ENCODE data around the gene BLMH. TPM values are rescaled to one million over a fixed set of nuclear protein-coding genes. Genes with fewer than 3 reads are reported as not detected.
"Not testable (repeated sequence)": the region's sequence is repeated elsewhere in the genome, so short reads cannot be mapped to it uniquely, and the experiment has no call there.

The BLMH gene
- total RNA-seq, 3 donors from 2014 or later: 20.5 to 29.4 (median 21.3) TPM

GRCh38 chr17:30232824-30233427 lies 58.8 kb downstream of the BLMH start:
- no peaks in the 10 kb centered on the region for H3K36me3 ChIP-seq
- peaks cover 0 to 6% of the 10 kb centered on the region in 2 donors for H3K4me1 ChIP-seq
- no peaks in the 10 kb centered on the region for H3K9me3 ChIP-seq
- H3K27me3 ChIP-seq: peaks cover 6 to 26% of the 10 kb centered on the region in 2 donors
- intact Hi-C loops (cut with DNase I; ENCODE audit: low total_unique reads): no loop called here
- no peak for DNase-seq (ENCODE audit: low spot score in 2 of 2)
- H3K4me3 ChIP-seq: no peak overlapping the region
- no peak for TF ChIP-seq POLR2AphosphoS5 (IDR thresholded peaks at IDR 0.05)
- no peak for TF ChIP-seq POLR2A (IDR thresholded peaks at IDR 0.05)
- TF ChIP-seq CTCF (IDR thresholded peaks at IDR 0.05): no peak
- H3K27ac ChIP-seq: no peak overlapping the region

GRCh38 chr17:30232015-30232823 lies 59.5 kb downstream of the BLMH start:
- H3K4me3 ChIP-seq: no peak overlapping the region
- no peak for DNase-seq (ENCODE audit: low spot score in 2 of 2)
- peaks cover 0 to 6% of the 10 kb centered on the region in 2 donors for H3K4me1 ChIP-seq
- intact Hi-C loops (cut with DNase I; ENCODE audit: low total_unique reads): no loop called here
- H3K36me3 ChIP-seq: no peaks in the 10 kb centered on the region
- peaks cover 6 to 19% of the 10 kb centered on the region in 2 donors for H3K27me3 ChIP-seq
- H3K9me3 ChIP-seq: no peaks in the 10 kb centered on the region
- H3K27ac ChIP-seq: no peak overlapping the region
- TF ChIP-seq CTCF (IDR thresholded peaks at IDR 0.05) (no peak), POLR2AphosphoS5 (IDR thresholded peaks at IDR 0.05) (no peak), POLR2A (IDR thresholded peaks at IDR 0.05) (no peak)

- Histone ChIP-seq H3K36me3 (no peaks in the 10 kb centered on the region), H3K4me3 (no peak overlapping the region), H3K27ac (no peak overlapping the region), H3K9me3 (no peaks in the 10 kb centered on the region), H3K4me1 (peaks cover 0 to 1% of the 10 kb centered on the region in 2 donors), H3K27me3 (peaks cover 4 to 14% of the 10 kb centered on the region in 2 donors)
- intact Hi-C loops (cut with DNase I; ENCODE audit: low total_unique reads): no loop called here
- TF ChIP-seq CTCF (IDR thresholded peaks at IDR 0.05) (no peak), POLR2AphosphoS5 (IDR thresholded peaks at IDR 0.05) (no peak), POLR2A (IDR thresholded peaks at IDR 0.05) (no peak)
- DNase-seq (ENCODE audit: low spot score in 2 of 2): no peak
Observed at GRCh38 chr17:30230596-30231125, 61.1 kb downstream of the BLMH start.

GRCh38 chr17:30230009-30230408 lies 61.7 kb downstream of the BLMH start:
- DNase-seq (ENCODE audit: low spot score in 2 of 2); H3K27me3 ChIP-seq; H3K4me3 ChIP-seq; intact Hi-C loops (cut with DNase I; ENCODE audit: low total_unique reads); H3K4me1 ChIP-seq; H3K36me3 ChIP-seq; H3K27ac ChIP-seq; H3K9me3 ChIP-seq: not testable (repeated sequence)

GRCh38 chr17:30229012-30229411 lies 62.7 kb downstream of the BLMH start:
- TF ChIP-seq CTCF (IDR thresholded peaks at IDR 0.05) (no peak), POLR2AphosphoS5 (IDR thresholded peaks at IDR 0.05) (no peak), POLR2A (IDR thresholded peaks at IDR 0.05) (no peak)
- Histone ChIP-seq H3K27ac (no peak overlapping the region), H3K4me1 (no peaks in the 10 kb centered on the region), H3K36me3 (no peaks in the 10 kb centered on the region), H3K4me3 (no peak overlapping the region), H3K27me3 (peaks cover 0 to 9% of the 10 kb centered on the region in 2 donors), H3K9me3 (no peaks in the 10 kb centered on the region)
- intact Hi-C loops (cut with DNase I; ENCODE audit: low total_unique reads): no loop called here
- no peak for DNase-seq (ENCODE audit: low spot score in 2 of 2)
